CD4-positive, CD25-positive, alpha-beta regulatory T cell (primary cell): ENCODE results near the gene GABRR2. TPM values are rescaled to one million over a fixed set of nuclear protein-coding genes. Genes with fewer than 3 reads are reported as not detected.
"Not testable (repeated sequence)": the region's sequence is repeated elsewhere in the genome, so short reads cannot be mapped to it uniquely, and the experiment has no call there.

Experiments used
- ATAC-seq, 2 donors: fragments of 150-1000 bp; cut with Tn5 transposase; one replicate each; pipeline ENCODE4 v1.10.0; 2021; ENCODE audit warnings: low read depth in 2 of 2, moderate number of reproducible peaks in 2 of 2, moderate library complexity in 1 of 2
- DNase-seq, 3 donors: peaks; one replicate each; pipeline versions ENCODE4 v3.0.0 to v3.0.0-alpha.2; 2012 to 2022; ENCODE audit warnings: mixed read lengths in 1 of 3
- H3K27ac ChIP-seq: one replicate; pipeline ENCODE4 v1.7.0; 2013; ENCODE audit warnings: mild to moderate bottlenecking, low read length; ENCODE audit not compliant: insufficient read depth, poor library complexity, severe bottlenecking
- H3K27me3 ChIP-seq: one replicate; pipeline ENCODE4 v1.7.0; 2013; ENCODE audit warnings: low read length; ENCODE audit not compliant: control insufficient read depth, insufficient read depth
- H3K36me3 ChIP-seq: one replicate; pipeline ENCODE4 v1.7.0; 2013; ENCODE audit warnings: mild to moderate bottlenecking, low read length, moderate library complexity; ENCODE audit not compliant: control insufficient read depth, insufficient read depth
- H3K4me1 ChIP-seq: 2 replicates; pipeline ENCODE4 v1.7.0; 2013; ENCODE audit warnings: mild to moderate bottlenecking, low read length; ENCODE audit not compliant: insufficient read depth, control insufficient read depth, poor library complexity, severe bottlenecking
- H3K4me3 ChIP-seq: one replicate; pipeline ENCODE4 v1.7.0; 2013; ENCODE audit warnings: low read depth, mild to moderate bottlenecking, low read length, moderate library complexity
- H3K9me3 ChIP-seq, 2 experiments: 1 replicate in 1 of 2; 2 replicates in 1 of 2; pipeline ENCODE4 v1.7.0; 2013; ENCODE audit warnings: low read length in 2 of 2, mild to moderate bottlenecking in 1 of 2, moderate library complexity in 1 of 2; ENCODE audit not compliant: control insufficient read depth in 2 of 2
- H3K27ac Mint-ChIP-seq, 3 donors: one replicate each; pipeline ENCODE4 v1.8.0; 2020 to 2022; ENCODE audit warnings: mild to moderate bottlenecking in 3 of 3, mixed read lengths in 3 of 3, moderate library complexity in 2 of 3
- H3K27me3 Mint-ChIP-seq: one replicate; pipeline ENCODE4 v1.8.0; 2022; ENCODE audit warnings: mild to moderate bottlenecking, mixed read lengths
- H3K36me3 Mint-ChIP-seq: one replicate; pipeline ENCODE4 v1.8.0; 2020; ENCODE audit warnings: mixed read lengths
- H3K4me1 Mint-ChIP-seq, 4 donors: one replicate each; pipeline ENCODE4 v1.8.0; 2020 to 2022; ENCODE audit warnings: mixed read lengths in 4 of 4, mild to moderate bottlenecking in 1 of 4
- H3K4me3 Mint-ChIP-seq, 4 donors: one replicate each; pipeline ENCODE4 v1.8.0; 2020 to 2022; ENCODE audit warnings: mild to moderate bottlenecking in 4 of 4, mixed read lengths in 4 of 4, moderate library complexity in 3 of 4
- H3K9me3 Mint-ChIP-seq, 7 donors: one replicate each; pipeline ENCODE4 v1.8.0; 2020 to 2022; ENCODE audit warnings: mixed read lengths in 7 of 7, mild to moderate bottlenecking in 3 of 7, moderate library complexity in 2 of 7
- polyA plus RNA-seq, 4 donors: library from polyadenylated mRNA; unstranded; fragments of 300-500 nt; fragmentation: Illumina TruSeq; gene quantifications; one replicate each; pipeline ENCODE4 v1.2.3, GENCODE V29; 2021
- total RNA-seq: library from RNA; stranded (reverse); gene quantifications from one replicate; pipeline ENCODE4 v1.2.3, GENCODE V29; 2022

The GABRR2 gene
- total and polyA plus RNA-seq, 5 donors from 2014 or later, result 1.9 TPM; not detected in 4

- no peak for ATAC-seq
- no peak overlapping the region for H3K4me3 Mint-ChIP-seq
- Histone ChIP-seq H3K27me3 (no peaks in the 10 kb centered on the region), H3K4me1 (peaks cover 21% of the 10 kb centered on the region), H3K36me3 (no peaks in the 10 kb centered on the region), H3K27ac (no peak overlapping the region), H3K9me3 (no peaks in the 10 kb centered on the region), H3K4me3 (no peak overlapping the region)
- DNase-seq, result no peak
- H3K27me3 Mint-ChIP-seq, result peaks cover 5% of the 10 kb centered on the region
- H3K27ac Mint-ChIP-seq, result peak overlapping the region in 2 of 3 donors; percentile 76 to 92
- H3K4me1 Mint-ChIP-seq, result peaks cover 0 to 28% (median 21%) of the 10 kb centered on the region in 4 donors
- H3K36me3 Mint-ChIP-seq, result no peaks in the 10 kb centered on the region
- H3K9me3 Mint-ChIP-seq, result peaks cover 0 to 2% (median 0%) of the 10 kb centered on the region in 7 donors
These were observed 15.6 kb downstream of the GABRR2 start for GRCh38 chr6:89299466-89299850.

DNA sequence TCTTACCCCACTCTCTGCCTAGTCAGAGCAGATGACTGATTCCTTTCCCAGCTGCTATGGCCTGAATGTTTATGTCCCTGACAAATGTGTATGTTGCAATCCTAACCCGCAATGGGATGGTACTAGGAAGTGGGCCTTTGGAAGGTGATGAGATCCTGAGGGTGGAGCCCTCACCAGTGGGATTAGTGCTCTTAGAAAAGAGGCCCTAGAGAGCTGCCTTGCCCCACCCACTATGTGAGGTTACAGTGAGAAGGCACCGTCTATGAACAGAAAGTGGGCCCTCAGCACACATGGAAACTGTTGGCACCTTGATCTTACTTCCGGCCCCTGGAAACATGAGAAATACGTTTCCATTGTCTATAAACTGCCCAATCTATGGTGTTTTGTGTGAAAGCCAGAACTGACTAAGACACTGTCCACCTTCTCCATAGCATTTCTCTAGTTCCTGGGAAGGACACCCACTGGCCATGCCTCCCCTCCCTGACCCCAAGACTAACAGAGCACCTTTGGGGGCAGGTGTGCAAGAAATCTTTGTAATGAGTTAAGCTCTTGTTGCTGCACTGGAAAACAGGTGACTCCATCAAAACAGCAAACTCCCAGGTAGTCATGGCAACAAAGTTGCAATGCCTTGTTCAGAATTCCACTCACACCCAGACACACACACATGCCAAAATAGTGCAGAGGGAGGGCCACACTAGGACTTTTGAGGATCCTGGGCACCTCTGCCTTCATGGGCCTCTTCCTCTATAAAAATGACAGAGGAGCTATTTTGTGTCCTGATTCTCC lies 16.2 kb downstream of the GABRR2 start:
- no peaks in the 10 kb centered on the region for H3K36me3 ChIP-seq
- peak; percentile 11 to 85 (median 55) for DNase-seq
- H3K27me3 ChIP-seq, result no peaks in the 10 kb centered on the region
- ATAC-seq, result peak; percentile 68 to 69
- H3K4me1 ChIP-seq, result peaks cover 21% of the 10 kb centered on the region
- Mint-ChIP-seq H3K9me3 (peaks cover 0 to 2% (median 0%) of the 10 kb centered on the region in 7 donors), H3K27ac (peak overlapping the region; percentile 79 to 95 (median 92)), H3K36me3 (no peaks in the 10 kb centered on the region), H3K4me1 (peaks cover 0 to 28% (median 21%) of the 10 kb centered on the region in 4 donors), H3K27me3 (peaks cover 10% of the 10 kb centered on the region), H3K4me3 (peak overlapping the region; percentile 39 to 80 (median 62))
- H3K9me3 ChIP-seq, result no peaks in the 10 kb centered on the region
- peak overlapping the region; percentile 53 for H3K27ac ChIP-seq
- H3K4me3 ChIP-seq, result peak overlapping the region; percentile 30

DNA sequence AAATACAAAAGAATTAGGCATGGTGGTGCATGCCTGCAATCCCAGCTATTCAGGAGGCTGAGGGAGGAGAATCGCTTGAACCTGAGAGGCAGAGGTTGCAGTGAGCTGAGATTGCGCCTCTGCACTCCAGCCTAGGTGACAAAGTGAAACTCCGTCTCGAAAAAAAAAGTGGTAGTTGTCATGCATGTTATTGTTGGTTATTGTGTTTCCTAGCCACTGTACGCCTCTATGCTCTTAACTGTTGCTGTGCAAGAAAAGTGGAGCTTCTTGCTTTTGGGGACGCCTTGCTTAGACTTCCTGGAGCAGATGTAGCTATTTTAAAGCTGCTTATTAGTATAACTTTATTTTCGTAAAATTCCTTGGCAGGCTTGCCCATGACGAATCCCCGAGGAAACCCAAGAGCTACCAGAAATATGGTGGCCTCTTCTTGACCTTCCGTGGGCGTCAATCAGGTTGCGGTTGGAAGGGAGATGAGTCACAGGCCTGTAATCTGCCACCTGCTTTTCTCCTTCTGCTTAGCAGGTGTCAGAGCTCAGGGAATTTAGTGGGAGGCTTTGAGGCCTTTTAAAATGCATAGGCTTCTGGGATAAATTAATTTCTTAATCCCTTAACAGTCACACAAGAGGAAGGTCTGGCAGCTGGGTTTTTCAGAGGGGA lies 17.3 kb downstream of the GABRR2 start:
- H3K36me3 ChIP-seq, result no peaks in the 10 kb centered on the region
- peak overlapping the region; percentile 53 for H3K27ac ChIP-seq
- Mint-ChIP-seq H3K36me3 (no peaks in the 10 kb centered on the region), H3K27me3 (peaks cover 10% of the 10 kb centered on the region), H3K27ac (peak overlapping the region; percentile 86 to 95 (median 92)), H3K4me3 (peak overlapping the region; percentile 7 to 80 (median 64)), H3K4me1 (peaks cover 0 to 28% (median 21%) of the 10 kb centered on the region in 4 donors), H3K9me3 (peaks cover 0 to 2% (median 0%) of the 10 kb centered on the region in 7 donors)
- peaks cover 21% of the 10 kb centered on the region for H3K4me1 ChIP-seq
- peak overlapping the region; percentile 65 for H3K4me3 ChIP-seq
- DNase-seq (peak; percentile 40 to 85 (median 60)), ATAC-seq (peak; percentile 74 to 78)
- H3K9me3 ChIP-seq, result no peaks in the 10 kb centered on the region
- no peaks in the 10 kb centered on the region for H3K27me3 ChIP-seq

GRCh38 chr6:89295981-89296380 lies 19.1 kb downstream of the GABRR2 start:
- H3K36me3 Mint-ChIP-seq, result no peaks in the 10 kb centered on the region
- no peak for DNase-seq
- no peak for ATAC-seq
- Histone ChIP-seq H3K27me3 (no peaks in the 10 kb centered on the region), H3K36me3 (no peaks in the 10 kb centered on the region), H3K27ac (no peak overlapping the region), H3K9me3 (no peaks in the 10 kb centered on the region), H3K4me1 (peaks cover 21% of the 10 kb centered on the region), H3K4me3 (no peak overlapping the region)
- H3K9me3 Mint-ChIP-seq, result peaks cover 0 to 2% (median 0%) of the 10 kb centered on the region in 7 donors
- peaks cover 10% of the 10 kb centered on the region for H3K27me3 Mint-ChIP-seq
- no peak overlapping the region for H3K4me3 Mint-ChIP-seq
- peaks cover 0 to 28% (median 21%) of the 10 kb centered on the region in 4 donors for H3K4me1 Mint-ChIP-seq
- H3K27ac Mint-ChIP-seq, result peak overlapping the region in 2 of 3 donors; percentile 15 to 62

- H3K27me3 Mint-ChIP-seq, H3K9me3 Mint-ChIP-seq, H3K4me3 Mint-ChIP-seq, H3K4me3 ChIP-seq, ATAC-seq, H3K27ac Mint-ChIP-seq, H3K27me3 ChIP-seq, H3K36me3 Mint-ChIP-seq, H3K9me3 ChIP-seq, H3K36me3 ChIP-seq, H3K27ac ChIP-seq, DNase-seq: not testable (repeated sequence)
- peaks cover 21% of the 10 kb centered on the region for H3K4me1 ChIP-seq
- H3K4me1 Mint-ChIP-seq, result peaks cover 0 to 26% (median 20%) of the 10 kb centered on the region in 4 donors
These were observed 20.0 kb downstream of the GABRR2 start for GRCh38 chr6:89295116-89295515.

- peaks cover 0 to 3% (median 0%) of the 10 kb centered on the region in 7 donors for H3K9me3 Mint-ChIP-seq
- Histone ChIP-seq H3K4me1 (no peaks in the 10 kb centered on the region), H3K9me3 (no peaks in the 10 kb centered on the region), H3K27ac (no peak overlapping the region), H3K4me3 (no peak overlapping the region), H3K27me3 (no peaks in the 10 kb centered on the region), H3K36me3 (no peaks in the 10 kb centered on the region)
- DNase-seq (no peak), ATAC-seq (no peak)
- peaks cover 9% of the 10 kb centered on the region for H3K27me3 Mint-ChIP-seq
- H3K36me3 Mint-ChIP-seq, result no peaks in the 10 kb centered on the region
- H3K4me3 Mint-ChIP-seq, result no peak overlapping the region
- no peaks in the 10 kb centered on the region for H3K4me1 Mint-ChIP-seq
- no peak overlapping the region for H3K27ac Mint-ChIP-seq
These were observed 23.8 kb downstream of the GABRR2 start for GRCh38 chr6:89291256-89291819.

GRCh38 chr6:89290401-89291155 lies 24.5 kb downstream of the GABRR2 start:
- H3K27me3 Mint-ChIP-seq, result peaks cover 9% of the 10 kb centered on the region
- DNase-seq, result no peak
- H3K27me3 ChIP-seq, result no peaks in the 10 kb centered on the region
- H3K9me3 Mint-ChIP-seq, result peaks cover 0 to 3% (median 0%) of the 10 kb centered on the region in 7 donors
- H3K27ac Mint-ChIP-seq, result no peak overlapping the region
- H3K4me1 ChIP-seq, result no peaks in the 10 kb centered on the region
- no peak overlapping the region for H3K27ac ChIP-seq
- no peaks in the 10 kb centered on the region for H3K4me1 Mint-ChIP-seq
- no peaks in the 10 kb centered on the region for H3K9me3 ChIP-seq
- no peak overlapping the region for H3K4me3 ChIP-seq
- ATAC-seq, result no peak
- no peaks in the 10 kb centered on the region for H3K36me3 Mint-ChIP-seq
- no peaks in the 10 kb centered on the region for H3K36me3 ChIP-seq
- H3K4me3 Mint-ChIP-seq, result no peak overlapping the region
